HepG2 (cell line): Measurements from ENCODE around the gene RAC3. TPM values are rescaled to one million over a fixed set of nuclear protein-coding genes. Genes with fewer than 3 reads are reported as not detected.

Source experiments
- BCL6 ChIP-seq: IDR thresholded peaks from 2 replicates; pipeline ENCODE4 v1.6.1; 2016; ENCODE audit warnings: missing genetic modification reagents, missing compliant biosample characterization
- GATAD2A ChIP-seq: IDR thresholded peaks from 2 replicates; pipeline ENCODE4 v1.6.1; 2016
- HNRNPK ChIP-seq: fragments of 200-400 bp; formaldehyde crosslinking; IDR thresholded peaks from 2 replicates; pipeline ENCODE4 v1.6.1; 2018; ENCODE audit warnings: low read length, low read depth, moderate library complexity, mild to moderate bottlenecking; ENCODE audit not compliant: poor library complexity, severe bottlenecking
- KLF13 ChIP-seq: sonication (generic); formaldehyde crosslinking; IDR thresholded peaks from 2 replicates; pipeline ENCODE4 v1.4.0; 2020; ENCODE audit warnings: mild to moderate bottlenecking, missing genetic modification reagents
- POLR2G ChIP-seq: fragments of 200-400 bp; formaldehyde crosslinking; IDR thresholded peaks from 2 replicates; pipeline ENCODE4 v1.6.1; 2018; ENCODE audit warnings: mild to moderate bottlenecking, low read depth, low read length, moderate library complexity
- RNF219 ChIP-seq: sonication (generic); formaldehyde crosslinking; IDR thresholded peaks from 2 replicates; pipeline ENCODE4 v1.5.0; 2020; ENCODE audit warnings: mild to moderate bottlenecking, missing genetic modification reagents
- SNAPC2 ChIP-seq: sonication (generic); formaldehyde crosslinking; IDR thresholded peaks from 2 replicates; pipeline ENCODE4 v1.8.1; 2022; ENCODE audit warnings: mild to moderate bottlenecking, missing genetic modification reagents
- WIZ ChIP-seq: sonication (generic); formaldehyde crosslinking; IDR thresholded peaks from 2 replicates; pipeline ENCODE4 v1.5.1; 2020; ENCODE audit warnings: mild to moderate bottlenecking, missing genetic modification reagents
- ZNF235 ChIP-seq: sonication (generic); formaldehyde crosslinking; IDR thresholded peaks from 2 replicates; pipeline ENCODE4 v1.8.1; 2023; ENCODE audit warnings: mild to moderate bottlenecking, missing genetic modification reagents, borderline replicate concordance
- ZNF333 ChIP-seq: sonication (generic); formaldehyde crosslinking; IDR thresholded peaks from 2 replicates; pipeline ENCODE4 v1.4.0; 2020; ENCODE audit warnings: mild to moderate bottlenecking, missing genetic modification reagents, borderline replicate concordance
- ZNF432 ChIP-seq: sonication (generic); formaldehyde crosslinking; IDR thresholded peaks from 2 replicates; pipeline ENCODE4 v1.5.0; 2020; ENCODE audit warnings: missing genetic modification reagents, mild to moderate bottlenecking, borderline replicate concordance
- ZNF451 ChIP-seq: sonication (generic); formaldehyde crosslinking; IDR thresholded peaks from 2 replicates; pipeline ENCODE4 v1.5.0; 2020; ENCODE audit warnings: mild to moderate bottlenecking, missing genetic modification reagents
- polyA plus RNA-seq, 8 experiments: library from polyadenylated mRNA; depleted of rRNA in 3 of 8; stranded (reverse) in 7 of 8; unstranded in 1 of 8; fragments of >200 nt; fragmentation: Illumina TruSeq in 4 of 8; extraction: Trizol in 4 of 8; gene quantifications; 2 replicates each; pipeline versions ENCODE4 v1.2.1 to v1.2.3, GENCODE V29; 2011 to 2016; ENCODE audit warnings: low read depth in 4 of 8, missing spikeins in 1 of 8, mixed read lengths in 1 of 8; ENCODE audit not compliant: insufficient read depth in 1 of 8
- total RNA-seq, 5 experiments: library from RNA; depleted of rRNA; stranded (reverse); fragments of >200 nt; fragmentation: Illumina TruSeq; extraction: Trizol; gene quantifications; 2 replicates each; pipeline ENCODE4 v1.2.3, GENCODE V29; 2016; ENCODE audit warnings: low read depth in 1 of 5
- TF ChIP-seq, protein P1 (sequence below): sonication (generic); formaldehyde crosslinking; IDR thresholded peaks from 2 replicates; pipeline ENCODE4 v1.4.0; 2020; ENCODE audit warnings: missing genetic modification reagents, mild to moderate bottlenecking, borderline replicate concordance
- TF ChIP-seq, protein P2 (sequence below): sonication (generic); formaldehyde crosslinking; IDR thresholded peaks from 2 replicates; pipeline ENCODE4; 2020; ENCODE audit warnings: missing genetic modification reagents, mild to moderate bottlenecking, borderline replicate concordance
- TF ChIP-seq, protein P3 (sequence below): IDR thresholded peaks from 2 replicates; pipeline ENCODE4 v1.6.1; 2016; ENCODE audit warnings: low read depth, borderline replicate concordance
- TF ChIP-seq, protein P4 (sequence below): sonication (generic); formaldehyde crosslinking; IDR thresholded peaks from 2 replicates; pipeline ENCODE4 v1.4.0; 2020; ENCODE audit warnings: missing genetic modification reagents

RAC3 gene
- total and polyA plus RNA-seq, 2 of the 13 experiments (the other 11 are each of a cell fraction or from before 2014, with no cell fraction given): 10.5 to 21.3 TPM

- TF ChIP-seq HNRNPK: peak; percentile 91
- TF ChIP-seq, protein P1, sequence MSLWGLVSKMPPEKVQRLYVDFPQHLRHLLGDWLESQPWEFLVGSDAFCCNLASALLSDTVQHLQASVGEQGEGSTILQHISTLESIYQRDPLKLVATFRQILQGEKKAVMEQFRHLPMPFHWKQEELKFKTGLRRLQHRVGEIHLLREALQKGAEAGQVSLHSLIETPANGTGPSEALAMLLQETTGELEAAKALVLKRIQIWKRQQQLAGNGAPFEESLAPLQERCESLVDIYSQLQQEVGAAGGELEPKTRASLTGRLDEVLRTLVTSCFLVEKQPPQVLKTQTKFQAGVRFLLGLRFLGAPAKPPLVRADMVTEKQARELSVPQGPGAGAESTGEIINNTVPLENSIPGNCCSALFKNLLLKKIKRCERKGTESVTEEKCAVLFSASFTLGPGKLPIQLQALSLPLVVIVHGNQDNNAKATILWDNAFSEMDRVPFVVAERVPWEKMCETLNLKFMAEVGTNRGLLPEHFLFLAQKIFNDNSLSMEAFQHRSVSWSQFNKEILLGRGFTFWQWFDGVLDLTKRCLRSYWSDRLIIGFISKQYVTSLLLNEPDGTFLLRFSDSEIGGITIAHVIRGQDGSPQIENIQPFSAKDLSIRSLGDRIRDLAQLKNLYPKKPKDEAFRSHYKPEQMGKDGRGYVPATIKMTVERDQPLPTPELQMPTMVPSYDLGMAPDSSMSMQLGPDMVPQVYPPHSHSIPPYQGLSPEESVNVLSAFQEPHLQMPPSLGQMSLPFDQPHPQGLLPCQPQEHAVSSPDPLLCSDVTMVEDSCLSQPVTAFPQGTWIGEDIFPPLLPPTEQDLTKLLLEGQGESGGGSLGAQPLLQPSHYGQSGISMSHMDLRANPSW (CRISPR knock-in tag): 0 out of 2 replicates have a peak, but pooled peaks have one; percentile 62
- TF ChIP-seq, protein P2, sequence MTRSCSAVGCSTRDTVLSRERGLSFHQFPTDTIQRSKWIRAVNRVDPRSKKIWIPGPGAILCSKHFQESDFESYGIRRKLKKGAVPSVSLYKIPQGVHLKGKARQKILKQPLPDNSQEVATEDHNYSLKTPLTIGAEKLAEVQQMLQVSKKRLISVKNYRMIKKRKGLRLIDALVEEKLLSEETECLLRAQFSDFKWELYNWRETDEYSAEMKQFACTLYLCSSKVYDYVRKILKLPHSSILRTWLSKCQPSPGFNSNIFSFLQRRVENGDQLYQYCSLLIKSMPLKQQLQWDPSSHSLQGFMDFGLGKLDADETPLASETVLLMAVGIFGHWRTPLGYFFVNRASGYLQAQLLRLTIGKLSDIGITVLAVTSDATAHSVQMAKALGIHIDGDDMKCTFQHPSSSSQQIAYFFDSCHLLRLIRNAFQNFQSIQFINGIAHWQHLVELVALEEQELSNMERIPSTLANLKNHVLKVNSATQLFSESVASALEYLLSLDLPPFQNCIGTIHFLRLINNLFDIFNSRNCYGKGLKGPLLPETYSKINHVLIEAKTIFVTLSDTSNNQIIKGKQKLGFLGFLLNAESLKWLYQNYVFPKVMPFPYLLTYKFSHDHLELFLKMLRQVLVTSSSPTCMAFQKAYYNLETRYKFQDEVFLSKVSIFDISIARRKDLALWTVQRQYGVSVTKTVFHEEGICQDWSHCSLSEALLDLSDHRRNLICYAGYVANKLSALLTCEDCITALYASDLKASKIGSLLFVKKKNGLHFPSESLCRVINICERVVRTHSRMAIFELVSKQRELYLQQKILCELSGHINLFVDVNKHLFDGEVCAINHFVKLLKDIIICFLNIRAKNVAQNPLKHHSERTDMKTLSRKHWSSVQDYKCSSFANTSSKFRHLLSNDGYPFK (CRISPR knock-in tag): peak; percentile 17; the same call in 1 of the 2 replicates
- peak; percentile 74 for TF ChIP-seq POLR2G
- TF ChIP-seq SNAPC2: no peak
- TF ChIP-seq, protein P3, sequence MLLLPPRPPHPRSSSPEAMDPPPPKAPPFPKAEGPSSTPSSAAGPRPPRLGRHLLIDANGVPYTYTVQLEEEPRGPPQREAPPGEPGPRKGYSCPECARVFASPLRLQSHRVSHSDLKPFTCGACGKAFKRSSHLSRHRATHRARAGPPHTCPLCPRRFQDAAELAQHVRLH (CRISPR knock-in tag): 0 out of 2 replicates have a peak, but pooled peaks have one; percentile 19
- TF ChIP-seq BCL6 (CRISPR knock-in tag): peak; percentile 7; the same call in 1 of the 2 replicates
- no peak for TF ChIP-seq RNF219
- peak; percentile 69; the same call in 1 of the 2 replicates for TF ChIP-seq ZNF235 (CRISPR knock-in tag)
- TF ChIP-seq KLF13: peak; percentile 86; the same call in 1 of the 2 replicates
- 0 out of 2 replicates have a peak, but pooled peaks have one; percentile 27 for TF ChIP-seq ZNF333 (CRISPR knock-in tag)
- TF ChIP-seq, protein P4, sequence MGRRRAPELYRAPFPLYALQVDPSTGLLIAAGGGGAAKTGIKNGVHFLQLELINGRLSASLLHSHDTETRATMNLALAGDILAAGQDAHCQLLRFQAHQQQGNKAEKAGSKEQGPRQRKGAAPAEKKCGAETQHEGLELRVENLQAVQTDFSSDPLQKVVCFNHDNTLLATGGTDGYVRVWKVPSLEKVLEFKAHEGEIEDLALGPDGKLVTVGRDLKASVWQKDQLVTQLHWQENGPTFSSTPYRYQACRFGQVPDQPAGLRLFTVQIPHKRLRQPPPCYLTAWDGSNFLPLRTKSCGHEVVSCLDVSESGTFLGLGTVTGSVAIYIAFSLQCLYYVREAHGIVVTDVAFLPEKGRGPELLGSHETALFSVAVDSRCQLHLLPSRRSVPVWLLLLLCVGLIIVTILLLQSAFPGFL (CRISPR knock-in tag): no peak
- 0 out of 2 replicates have a peak, but pooled peaks have one; percentile 73 for TF ChIP-seq WIZ (CRISPR knock-in tag)
- TF ChIP-seq ZNF451 (CRISPR knock-in tag): peak; percentile 80
- TF ChIP-seq ZNF432: no peak
- 0 out of 2 replicates have a peak, but pooled peaks have one; percentile 1 for TF ChIP-seq GATAD2A
- TF ChIP-seq, all 625 proteins: peak for 240
Measured at GRCh38 chr17:82022310-82022980, 9.0 kb upstream of the RAC3 start, which contains the start of gene CENPX (continued).
